OCI-LY3 (cell line): ENCODE measurements around the gene ADAR.

ENCODE experiments used
- H2AFZ ChIP-seq: fragments of 200-600, 300-600 bp; shearing (Covaris generic); 2 replicates; pipeline ENCODE4 v1.6.0; 2014; ENCODE audit warnings: antibody characterized with exemption, low read depth, low read length
- H3K27ac ChIP-seq: fragments of 200-600, 300-600 bp; sonication (generic); 2 replicates; pipeline ENCODE4 v1.5.1; 2014; ENCODE audit warnings: mild to moderate bottlenecking, low read length, moderate library complexity, mixed read lengths
- H3K27me3 ChIP-seq: fragments of 200-600, 300-600 bp; sonication (generic); 2 replicates; pipeline ENCODE4 v1.6.1; 2014; ENCODE audit warnings: low read depth, low read length, mixed read lengths
- H3K36me3 ChIP-seq: fragments of 200-600, 300-600 bp; sonication (generic); replicated peaks from 2 replicates; pipeline ENCODE3; 2014; ENCODE audit warnings: low read depth, low read length, mixed read lengths
- H3K4me1 ChIP-seq: fragments of 300-600, 200-600 bp; sonication (generic); 2 replicates; pipeline ENCODE4 v1.6.1; 2014; ENCODE audit warnings: low read length, mixed read lengths
- H3K4me2 ChIP-seq: fragments of 200-600, 300-600 bp; sonication (generic); 2 replicates; pipeline ENCODE4 v1.6.1; 2014; ENCODE audit warnings: low read length, mixed read lengths
- H3K4me3 ChIP-seq: fragments of 300-600, 200-600 bp; sonication (generic); 2 replicates; pipeline ENCODE4 v1.5.1; 2014; ENCODE audit warnings: antibody characterized with exemption, mild to moderate bottlenecking, low read length, moderate library complexity
- H3K79me2 ChIP-seq: fragments of 300-600, 200-600 bp; shearing (Covaris generic); 2 replicates; pipeline ENCODE4 v1.6.1; 2014; ENCODE audit warnings: mild to moderate bottlenecking, low read length, mixed read lengths
- H3K9ac ChIP-seq: fragments of 300-600, 200-600 bp; shearing (Covaris generic); 2 replicates; pipeline ENCODE4 v1.6.0; 2014; ENCODE audit warnings: mild to moderate bottlenecking, low read length, moderate library complexity
- H3K9me3 ChIP-seq: fragments of 200-600, 300-600 bp; shearing (Covaris generic); 2 replicates; pipeline ENCODE4 v1.6.1; 2014; ENCODE audit warnings: low read length, mixed read lengths; ENCODE audit not compliant: insufficient read depth
- H4K20me1 ChIP-seq: fragments of 200-600, 300-600 bp; sonication (generic); 2 replicates; pipeline ENCODE4 v1.6.1; 2016; ENCODE audit warnings: low read length, mixed read lengths; ENCODE audit not compliant: insufficient read depth
- EZH2phosphoT487 ChIP-seq: fragments of 200-600 bp; shearing (Covaris generic); IDR thresholded peaks from 2 replicates; pipeline ENCODE4 v1.6.1; 2018; ENCODE audit warnings: antibody characterized with exemption, mixed run types, low read depth
- TF ChIP-seq, protein P1 (sequence below): fragments of 200-600, 300-600 bp; sonication (generic); IDR thresholded peaks from 2 replicates; pipeline ENCODE4 v1.5.1; 2014; ENCODE audit warnings: antibody characterized with exemption, low read length, low read depth

ADAR gene

DNA sequence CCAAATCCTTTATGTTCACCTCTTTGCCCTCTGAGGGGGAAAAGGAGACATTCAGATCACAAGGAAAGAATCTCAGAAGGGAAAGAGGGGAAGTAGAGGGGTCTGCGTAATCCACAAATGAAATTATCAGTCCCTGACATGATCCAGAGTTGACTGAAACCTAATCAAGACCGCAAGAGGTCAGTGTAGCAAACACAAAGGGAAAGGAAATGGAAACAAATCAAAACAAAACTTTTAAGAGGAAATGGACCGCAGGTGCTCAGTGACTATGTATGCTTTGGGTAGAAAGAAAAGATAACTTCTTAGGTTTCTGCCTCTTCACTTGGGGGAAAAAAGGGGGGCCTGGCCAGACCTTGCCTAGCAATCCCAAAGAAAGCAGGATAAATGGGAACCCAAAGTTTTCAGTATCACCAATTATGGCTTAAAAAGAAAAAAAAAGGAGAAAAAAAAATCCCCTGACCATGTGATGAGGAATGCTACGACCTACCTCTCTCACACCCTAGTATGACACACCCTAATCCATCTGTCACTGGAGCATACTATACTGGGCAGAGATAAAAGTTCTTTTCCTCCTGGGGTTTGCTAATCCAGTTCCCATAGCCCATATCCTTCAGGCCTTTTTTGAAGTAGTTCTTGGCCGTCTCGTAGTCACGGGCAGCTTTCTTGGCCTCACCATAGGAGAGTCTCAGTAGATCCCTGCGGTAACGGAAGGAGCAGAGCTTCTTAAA is 23.6 kb downstream of the ADAR start:
- Histone ChIP-seq H3K9me3 (no peaks in the 10 kb centered on the region), H3K79me2 (peaks cover 5% of the 10 kb centered on the region; the same call in 1 of the 2 replicates), H3K27ac (peak overlapping the region; percentile 84), H3K4me1 (peaks cover 34% of the 10 kb centered on the region), H3K4me2 (peak overlapping the region; percentile 72), H3K36me3 (peaks cover 93% of the 10 kb centered on the region), H3K9ac (peak overlapping the region; percentile 35; the same call in 1 of the 2 replicates), H4K20me1 (peaks cover 15% of the 10 kb centered on the region; the same call in 1 of the 2 replicates), H3K4me3 (peak overlapping the region; percentile 40), H3K27me3 (no peaks in the 10 kb centered on the region), H2AFZ (no peak overlapping the region)
- TF ChIP-seq, protein P1, sequence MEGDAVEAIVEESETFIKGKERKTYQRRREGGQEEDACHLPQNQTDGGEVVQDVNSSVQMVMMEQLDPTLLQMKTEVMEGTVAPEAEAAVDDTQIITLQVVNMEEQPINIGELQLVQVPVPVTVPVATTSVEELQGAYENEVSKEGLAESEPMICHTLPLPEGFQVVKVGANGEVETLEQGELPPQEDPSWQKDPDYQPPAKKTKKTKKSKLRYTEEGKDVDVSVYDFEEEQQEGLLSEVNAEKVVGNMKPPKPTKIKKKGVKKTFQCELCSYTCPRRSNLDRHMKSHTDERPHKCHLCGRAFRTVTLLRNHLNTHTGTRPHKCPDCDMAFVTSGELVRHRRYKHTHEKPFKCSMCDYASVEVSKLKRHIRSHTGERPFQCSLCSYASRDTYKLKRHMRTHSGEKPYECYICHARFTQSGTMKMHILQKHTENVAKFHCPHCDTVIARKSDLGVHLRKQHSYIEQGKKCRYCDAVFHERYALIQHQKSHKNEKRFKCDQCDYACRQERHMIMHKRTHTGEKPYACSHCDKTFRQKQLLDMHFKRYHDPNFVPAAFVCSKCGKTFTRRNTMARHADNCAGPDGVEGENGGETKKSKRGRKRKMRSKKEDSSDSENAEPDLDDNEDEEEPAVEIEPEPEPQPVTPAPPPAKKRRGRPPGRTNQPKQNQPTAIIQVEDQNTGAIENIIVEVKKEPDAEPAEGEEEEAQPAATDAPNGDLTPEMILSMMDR, result peak; percentile 72
- TF ChIP-seq EZH2phosphoT487, result no peak

DNA sequence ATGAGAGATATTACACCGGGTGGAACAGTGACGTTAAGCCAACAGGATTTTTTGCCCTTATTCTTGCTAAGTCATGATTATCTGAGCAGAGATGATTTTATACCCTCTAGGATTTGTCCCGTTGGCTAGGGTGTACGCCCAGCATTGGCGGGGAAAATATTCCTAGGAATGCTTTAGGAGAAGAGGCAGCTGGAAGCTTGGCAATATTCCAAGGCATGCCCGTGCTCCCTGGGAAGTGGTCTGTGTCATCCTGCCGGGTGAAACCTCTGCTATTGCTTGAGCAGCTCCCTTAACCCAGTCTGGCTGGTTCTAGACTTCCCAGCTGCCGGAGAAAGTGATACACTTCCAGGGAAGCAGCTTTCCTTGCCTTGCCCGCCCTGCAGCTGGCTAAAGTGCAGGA is 24.2 kb downstream of the ADAR start:
- Histone ChIP-seq H3K4me2 (peak overlapping the region; percentile 72), H3K4me1 (peaks cover 34% of the 10 kb centered on the region), H3K36me3 (peaks cover 93% of the 10 kb centered on the region), H3K27me3 (no peaks in the 10 kb centered on the region), H3K27ac (peak overlapping the region; percentile 84), H2AFZ (no peak overlapping the region), H3K79me2 (peaks cover 5% of the 10 kb centered on the region; the same call in 1 of the 2 replicates), H3K9ac (peak overlapping the region; percentile 21; the same call in 1 of the 2 replicates), H4K20me1 (peaks cover 15% of the 10 kb centered on the region; the same call in 1 of the 2 replicates), H3K4me3 (no peak overlapping the region), H3K9me3 (no peaks in the 10 kb centered on the region)
- no peak for TF ChIP-seq EZH2phosphoT487
- TF ChIP-seq, protein P1, result no peak

DNA sequence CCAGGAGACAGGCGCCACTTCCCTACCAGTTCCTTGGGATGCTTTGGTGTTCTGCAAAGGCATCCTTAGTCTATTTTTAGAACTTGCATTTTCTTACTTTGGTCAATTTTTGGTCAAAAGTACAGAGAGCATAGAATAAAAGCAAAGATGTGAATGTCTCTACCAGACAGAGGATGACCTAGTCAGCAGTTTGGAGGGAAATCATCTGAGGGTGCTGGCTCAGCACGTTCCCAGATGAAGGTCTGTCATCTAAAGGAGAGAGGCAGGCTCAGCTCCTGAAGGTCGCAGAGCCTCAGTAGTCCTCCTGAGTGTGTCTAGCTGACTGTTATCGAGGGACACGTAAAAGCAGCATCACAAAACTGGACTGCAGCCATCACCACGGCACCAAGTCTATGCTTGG is 25.1 kb downstream of the ADAR start:
- no peaks in the 10 kb centered on the region for H3K9me3 ChIP-seq
- H3K4me3 ChIP-seq, result no peak overlapping the region
- H3K36me3 ChIP-seq, result peaks cover 93% of the 10 kb centered on the region
- peaks cover 34% of the 10 kb centered on the region for H3K4me1 ChIP-seq
- no peak overlapping the region for H3K27ac ChIP-seq
- TF ChIP-seq EZH2phosphoT487, result no peak
- TF ChIP-seq, protein P1, result no peak
- H3K79me2 ChIP-seq, result peaks cover 5% of the 10 kb centered on the region; the same call in 1 of the 2 replicates
- no peak overlapping the region for H2AFZ ChIP-seq
- peaks cover 15% of the 10 kb centered on the region; the same call in 1 of the 2 replicates for H4K20me1 ChIP-seq
- no peak overlapping the region for H3K9ac ChIP-seq
- H3K4me2 ChIP-seq, result no peak overlapping the region
- H3K27me3 ChIP-seq, result no peaks in the 10 kb centered on the region

DNA sequence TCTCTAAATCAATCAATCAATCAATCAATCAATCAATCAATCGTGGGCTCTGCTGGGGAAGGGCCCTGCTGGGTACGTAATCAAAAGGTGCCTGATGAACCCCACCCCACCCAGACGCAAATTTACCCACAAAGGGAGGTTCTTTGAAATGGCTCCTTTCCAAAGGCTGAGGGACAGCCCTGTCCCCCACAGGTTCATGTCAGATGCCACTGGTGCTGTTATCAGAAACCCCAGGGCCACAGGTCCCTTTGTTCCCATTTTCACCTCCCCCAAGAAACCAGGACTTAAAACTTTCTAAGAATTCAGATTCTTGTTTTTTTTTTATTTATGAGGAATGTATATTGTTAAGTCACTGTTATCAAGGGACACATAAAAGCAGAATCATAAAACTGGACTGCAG is 26.2 kb downstream of the ADAR start:
- no peak overlapping the region for H2AFZ ChIP-seq
- H3K4me3 ChIP-seq, result no peak overlapping the region
- H3K4me2 ChIP-seq, result no peak overlapping the region
- H3K36me3 ChIP-seq, result peaks cover 90% of the 10 kb centered on the region
- no peak overlapping the region for H3K27ac ChIP-seq
- H3K79me2 ChIP-seq, result peaks cover 5% of the 10 kb centered on the region; the same call in 1 of the 2 replicates
- H3K27me3 ChIP-seq, result no peaks in the 10 kb centered on the region
- peaks cover 15% of the 10 kb centered on the region; the same call in 1 of the 2 replicates for H4K20me1 ChIP-seq
- H3K9ac ChIP-seq, result no peak overlapping the region
- TF ChIP-seq EZH2phosphoT487, result no peak
- TF ChIP-seq, protein P1, result no peak
- no peaks in the 10 kb centered on the region for H3K9me3 ChIP-seq
- peaks cover 34% of the 10 kb centered on the region for H3K4me1 ChIP-seq
